Measurements from ENCODE around the gene B4GALNT4. TPM values are rescaled to one million over a fixed set of nuclear protein-coding genes. Genes with fewer than 3 reads are reported as not detected.
A peak's percentile ranks its signal among the peaks of the same experiment; 100 is the strongest.

B4GALNT4 gene
- total RNA-seq, 4 donors from 2014 or later = 2.5 to 12.0 (median 5.7) TPM

DNA sequence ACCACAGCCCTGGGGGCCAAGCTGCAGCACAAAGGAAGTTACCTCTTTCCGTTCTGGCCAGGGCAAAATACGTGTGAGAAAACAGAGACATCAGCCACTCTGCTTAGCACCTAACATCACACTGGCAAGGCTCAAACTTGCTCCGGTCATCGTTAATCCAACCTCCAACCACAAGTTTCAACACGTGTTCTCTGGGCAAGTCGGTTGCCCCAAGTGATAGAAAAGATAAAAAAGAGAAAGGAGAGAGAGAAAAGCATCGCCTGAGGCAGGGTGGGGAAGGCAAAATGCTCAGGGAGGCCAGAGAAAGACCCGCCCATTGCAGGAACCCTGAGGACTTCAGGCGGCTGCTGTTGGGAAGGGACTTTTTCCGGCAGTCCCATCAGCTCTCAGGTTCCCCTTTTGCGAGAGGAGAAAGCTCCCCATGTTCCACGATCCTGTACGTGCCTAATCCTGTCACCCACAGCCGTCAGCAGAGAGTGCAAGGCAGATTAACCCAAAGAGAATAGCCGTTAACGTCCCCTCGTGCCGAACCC, 18.5 kb upstream of the B4GALNT4 start:
- Histone ChIP-seq H3K9me3 (no peaks in the 10 kb centered on the region), H3K4me1 (peaks cover 33 to 48% (median 41%) of the 10 kb centered on the region in 4 donors), H3K27me3 (no peaks in the 10 kb centered on the region), H3K27ac (replicated peaks in 1 of 4) (peak overlapping the region in 2 of 4 donors; percentile 11 to 30), H3K4me3 (no peak overlapping the region), H3K36me3 (no peaks in the 10 kb centered on the region)
- DNase-seq (ENCODE audit: extremely low spot score) = no peak
- intact Hi-C loops (cut with DNase I) = no loop called here
- TF ChIP-seq POLR2AphosphoS5 (IDR thresholded peaks at IDR 0.05) = no peak
- TF ChIP-seq POLR2A (IDR thresholded peaks at IDR 0.05; ENCODE audit: low read depth) = no peak
- no peak for TF ChIP-seq EP300 (IDR thresholded peaks at IDR 0.05)
- TF ChIP-seq, protein P1, sequence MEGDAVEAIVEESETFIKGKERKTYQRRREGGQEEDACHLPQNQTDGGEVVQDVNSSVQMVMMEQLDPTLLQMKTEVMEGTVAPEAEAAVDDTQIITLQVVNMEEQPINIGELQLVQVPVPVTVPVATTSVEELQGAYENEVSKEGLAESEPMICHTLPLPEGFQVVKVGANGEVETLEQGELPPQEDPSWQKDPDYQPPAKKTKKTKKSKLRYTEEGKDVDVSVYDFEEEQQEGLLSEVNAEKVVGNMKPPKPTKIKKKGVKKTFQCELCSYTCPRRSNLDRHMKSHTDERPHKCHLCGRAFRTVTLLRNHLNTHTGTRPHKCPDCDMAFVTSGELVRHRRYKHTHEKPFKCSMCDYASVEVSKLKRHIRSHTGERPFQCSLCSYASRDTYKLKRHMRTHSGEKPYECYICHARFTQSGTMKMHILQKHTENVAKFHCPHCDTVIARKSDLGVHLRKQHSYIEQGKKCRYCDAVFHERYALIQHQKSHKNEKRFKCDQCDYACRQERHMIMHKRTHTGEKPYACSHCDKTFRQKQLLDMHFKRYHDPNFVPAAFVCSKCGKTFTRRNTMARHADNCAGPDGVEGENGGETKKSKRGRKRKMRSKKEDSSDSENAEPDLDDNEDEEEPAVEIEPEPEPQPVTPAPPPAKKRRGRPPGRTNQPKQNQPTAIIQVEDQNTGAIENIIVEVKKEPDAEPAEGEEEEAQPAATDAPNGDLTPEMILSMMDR (IDR thresholded peaks at IDR 0.05) = no peak
- 79% methylated on average over 18 of the region's 18 CpGs for WGBS

DNA sequence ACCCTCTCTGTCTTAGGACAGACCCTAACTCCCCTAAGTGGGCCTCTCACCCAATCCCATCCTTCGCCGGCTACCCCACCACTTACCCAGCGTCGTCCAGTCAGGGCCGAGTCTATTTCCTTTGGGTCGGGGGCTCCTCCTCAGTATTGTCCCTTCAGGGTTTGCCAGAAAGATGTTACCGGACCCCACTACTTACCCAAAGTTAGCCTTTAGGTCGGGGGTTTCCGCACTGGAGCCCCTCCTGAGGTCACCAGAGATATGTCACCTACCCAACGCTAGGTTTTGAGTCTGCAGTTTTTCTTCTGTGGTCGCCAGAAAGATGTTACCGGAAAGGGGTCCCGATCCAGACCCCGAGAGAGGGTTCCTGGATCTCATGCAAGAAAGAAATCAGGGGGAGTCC, 17.9 kb upstream of the B4GALNT4 start:
- peak overlapping the region in 2 of 4 donors; percentile 11 to 30 for H3K27ac ChIP-seq (replicated peaks in 1 of 4)
- intact Hi-C loops (cut with DNase I) = no loop called here
- no peaks in the 10 kb centered on the region for H3K9me3 ChIP-seq
- TF ChIP-seq EP300 (IDR thresholded peaks at IDR 0.05) = no peak
- no peak for TF ChIP-seq POLR2A (IDR thresholded peaks at IDR 0.05; ENCODE audit: low read depth)
- TF ChIP-seq, protein P1 (IDR thresholded peaks at IDR 0.05) = no peak
- TF ChIP-seq POLR2AphosphoS5 (IDR thresholded peaks at IDR 0.05) = no peak
- peaks cover 33 to 48% (median 42%) of the 10 kb centered on the region in 4 donors for H3K4me1 ChIP-seq
- no peak overlapping the region for H3K4me3 ChIP-seq
- WGBS = 89% methylated on average over 14 of the region's 14 CpGs
- H3K36me3 ChIP-seq = no peaks in the 10 kb centered on the region
- DNase-seq (ENCODE audit: extremely low spot score) = no peak
- no peaks in the 10 kb centered on the region for H3K27me3 ChIP-seq

DNA sequence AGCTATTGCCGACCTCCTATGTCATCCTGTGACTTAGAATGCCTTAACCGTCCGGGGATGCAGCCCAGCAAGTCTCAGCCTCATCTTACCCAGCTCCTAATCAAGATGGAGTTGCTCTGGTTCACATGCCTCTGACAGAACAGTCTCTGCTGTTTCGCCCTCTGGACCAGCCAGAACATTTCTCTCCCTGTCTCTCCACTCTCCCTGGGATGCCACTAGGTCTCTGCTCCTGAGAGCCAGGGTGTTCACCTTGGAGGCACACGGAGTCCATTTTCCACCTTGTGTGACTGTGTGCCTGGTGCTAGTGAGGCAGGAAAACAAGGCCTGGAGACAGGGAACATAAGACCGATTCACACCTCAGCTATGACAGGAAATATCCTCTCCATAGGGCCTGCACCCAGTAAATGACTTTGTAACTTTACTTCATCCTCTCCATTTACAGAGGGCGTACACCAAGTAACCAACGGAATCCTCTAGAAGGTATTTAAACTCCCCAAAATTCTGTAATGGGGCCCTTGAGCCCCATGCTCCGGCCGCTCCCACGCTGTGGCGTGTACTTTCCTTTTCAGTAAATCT, 16.8 kb upstream of the B4GALNT4 start:
- Histone ChIP-seq H3K36me3 (no peaks in the 10 kb centered on the region), H3K27me3 (no peaks in the 10 kb centered on the region), H3K27ac (replicated peaks in 1 of 4) (peak overlapping the region; percentile 96 to 99 (median 98)), H3K4me3 (no peak overlapping the region), H3K4me1 (peaks cover 33 to 48% (median 43%) of the 10 kb centered on the region in 4 donors), H3K9me3 (no peaks in the 10 kb centered on the region)
- DNase-seq (ENCODE audit: extremely low spot score) = no peak
- intact Hi-C loops (cut with DNase I) = loop anchor here (2.0 kb wide), 1 partner anchor 26 kb away; no protein-coding TSS in a partner anchor
- TF ChIP-seq EP300 (IDR thresholded peaks at IDR 0.05) (no peak), POLR2AphosphoS5 (IDR thresholded peaks at IDR 0.05) (no peak), POLR2A (IDR thresholded peaks at IDR 0.05; ENCODE audit: low read depth) (no peak)
- TF ChIP-seq, protein P1 (IDR thresholded peaks at IDR 0.05) = no peak
- WGBS = 90% methylated on average over 12 of the region's 12 CpGs

DNA sequence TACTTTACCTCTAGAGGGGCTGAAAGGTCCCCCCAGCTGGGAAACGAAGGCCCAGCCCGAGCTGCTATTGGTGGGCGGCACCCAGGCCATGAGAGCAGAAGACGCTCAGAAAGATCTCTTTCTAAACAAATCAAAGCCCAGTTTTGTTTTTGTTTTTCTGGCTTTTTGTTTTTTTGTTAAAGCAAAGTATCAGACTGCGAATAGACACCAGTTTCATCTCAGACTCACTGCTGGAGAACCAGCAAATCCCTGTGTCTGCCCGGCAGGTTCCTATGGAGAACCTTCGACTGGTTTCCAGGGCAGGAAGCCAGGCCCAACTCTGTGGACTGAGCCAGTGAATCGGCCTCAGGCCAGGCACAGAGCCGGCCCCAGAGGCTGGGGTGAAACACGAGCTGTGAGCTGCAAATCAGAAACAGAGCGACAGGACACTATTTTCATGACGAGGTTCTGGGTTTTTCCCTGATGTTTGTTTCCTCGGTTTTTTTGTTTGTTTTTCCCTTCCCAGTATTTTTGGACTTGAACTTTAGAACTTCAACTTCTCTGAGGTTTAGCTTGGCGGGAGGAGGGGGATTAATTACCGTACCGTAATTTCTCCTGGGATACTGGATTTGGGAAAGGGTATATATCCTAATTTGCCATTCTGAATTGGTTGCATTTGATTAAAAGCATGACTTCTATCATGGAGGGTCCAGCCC, 16.0 kb upstream of the B4GALNT4 start:
- Histone ChIP-seq H3K4me3 (peak overlapping the region in 2 of 4 donors; percentile 1 to 3), H3K4me1 (peaks cover 36 to 56% (median 49%) of the 10 kb centered on the region in 4 donors), H3K9me3 (no peaks in the 10 kb centered on the region), H3K27me3 (no peaks in the 10 kb centered on the region), H3K27ac (replicated peaks in 1 of 4) (peak overlapping the region; percentile 96 to 99 (median 98)), H3K36me3 (no peaks in the 10 kb centered on the region)
- TF ChIP-seq POLR2AphosphoS5 (IDR thresholded peaks at IDR 0.05) (peak; percentile 71 to 91), POLR2A (IDR thresholded peaks at IDR 0.05; ENCODE audit: low read depth) (no peak)
- 20% methylated on average over 16 of the region's 16 CpGs for WGBS
- intact Hi-C loops (cut with DNase I) = loop anchor here (2.0 kb wide), 1 partner anchor 27 kb away; no protein-coding TSS in a partner anchor
- DNase-seq (ENCODE audit: extremely low spot score) = no peak

Measured in esophagus muscularis mucosa (tissue), 4 donors.